Measurements from ENCODE around the gene WDTC1.

GRCh38 chr1:27353629-27354028 lies 119.2 kb downstream of the WDTC1 start:
- TF ChIP-seq CTCF (IDR thresholded peaks at IDR 0.05) = no peak
- no peak for TF ChIP-seq POLR2A (IDR thresholded peaks at IDR 0.05; ENCODE audit: low read depth)
- no peak for TF ChIP-seq POLR2AphosphoS5 (IDR thresholded peaks at IDR 0.05)
- TF ChIP-seq EP300 (IDR thresholded peaks at IDR 0.05) = no peak

All from esophagus muscularis mucosa (tissue), 4 donors.